Thyroid gland (tissue), 4 donors: Measurements from ENCODE around the gene PHACTR1. TPM values are rescaled to one million over a fixed set of nuclear protein-coding genes. Genes with fewer than 3 reads are reported as not detected.
"Not testable (repeated sequence)": the region's sequence is repeated elsewhere in the genome, so short reads cannot be mapped to it uniquely, and the experiment has no call there.

Experiments used
- DNase-seq, 2 donors: peaks; one replicate each; pipeline ENCODE4 v3.0.0-alpha.2; 2019
- H3K27ac ChIP-seq, 3 donors: fragments of 200-600 bp; sonication (generic); 1 replicate in 2 of 3; 2 replicates in 1 of 3; pipeline ENCODE4 v1.5.1; 2016 to 2019; ENCODE audit warnings: mild to moderate bottlenecking in 1 of 3, moderate library complexity in 1 of 3
- H3K27me3 ChIP-seq: fragments of 200-600 bp; sonication (generic); one replicate; pipeline ENCODE4 v1.5.1; 2019
- H3K36me3 ChIP-seq, 2 donors: fragments of 200-600 bp; sonication (generic); one replicate each; pipeline ENCODE4 v1.5.1; 2016 to 2019
- H3K4me1 ChIP-seq, 2 donors: fragments of 200-600 bp; sonication (generic); one replicate each; pipeline ENCODE4 v1.5.1; 2017 to 2019
- H3K4me3 ChIP-seq, 3 donors: fragments of 200-600 bp; sonication (generic); replicated peaks in 1 of 3; 1 replicate in 2 of 3; 2 replicates in 1 of 3; pipeline ENCODE4 v1.5.1; 2016; ENCODE audit warnings: mild to moderate bottlenecking in 1 of 3
- H3K9me3 ChIP-seq: fragments of 200-600 bp; sonication (generic); one replicate; pipeline ENCODE4 v1.5.1; 2017
- CTCF ChIP-seq, 6 experiments: fragments of 200-600 bp in 3 of 6; fragments of 450-650 bp in 3 of 6; sonication (generic) in 3 of 6; IDR thresholded peaks; one replicate each; pipeline ENCODE4 v1.5.1; 2016 to 2019; ENCODE audit warnings: antibody characterized with exemption in 6 of 6, mild to moderate bottlenecking in 2 of 6, inconsistent platforms in 1 of 6, moderate library complexity in 1 of 6
- POLR2A ChIP-seq, 2 donors: fragments of 450-650 bp; IDR thresholded peaks; one replicate each; pipeline ENCODE4 v1.6.1; 2017; ENCODE audit warnings: antibody characterized with exemption in 2 of 2, mild to moderate bottlenecking in 2 of 2, moderate library complexity in 1 of 2
- WGBS, 2 donors: methylation state at CpG; one replicate each; pipeline ENCODE4 v1.1.5; 2017; 5-methylcytosine and 5-hydroxymethylcytosine counted together
- intact Hi-C: fragments of 100-400 bp; cut with DNase I; formaldehyde crosslinking; loops from one replicate; pipeline ENCODE4 v1.15.1; 2023
- total RNA-seq, 4 donors: library from RNA; depleted of rRNA; stranded (reverse); fragments of >200 nt; gene quantifications; one replicate each; pipeline ENCODE4 v1.2.3, GENCODE V29; 2016

The PHACTR1 gene
- total RNA-seq, 4 donors from 2014 or later: 2.9 to 8.6 (median 4.4) TPM

- intact Hi-C loops: no loop called here
- no peak for DNase-seq
- H3K36me3 ChIP-seq: no peaks in the 10 kb centered on the region
Observed at GRCh38 chr6:13242590-13242989, 526.0 kb downstream of the PHACTR1 start.

DNA sequence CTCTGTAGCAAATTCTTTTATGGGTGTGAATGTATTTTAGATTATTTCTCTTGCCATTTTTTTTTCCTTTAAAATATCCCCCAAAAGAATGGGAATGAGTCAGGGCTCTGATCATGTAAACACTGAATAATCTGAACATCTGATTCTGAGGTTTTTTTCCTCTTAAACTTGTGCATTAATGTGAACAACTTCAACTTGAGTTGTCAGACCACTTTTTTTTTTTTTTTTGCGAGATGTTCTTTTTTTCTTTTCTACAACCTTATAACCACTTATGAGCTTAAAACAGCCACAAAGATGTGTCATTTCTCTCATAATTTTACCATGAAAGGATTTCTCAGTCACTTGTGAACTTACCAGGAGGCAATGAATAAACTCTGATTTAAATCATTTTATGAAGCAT is 526.5 kb downstream of the PHACTR1 start:
- Histone ChIP-seq H3K36me3 (no peaks in the 10 kb centered on the region), H3K4me1 (no peaks in the 10 kb centered on the region), H3K9me3 (no peaks in the 10 kb centered on the region), H3K27me3 (no peaks in the 10 kb centered on the region), H3K4me3 (no peak overlapping the region), H3K27ac (no peak overlapping the region)
- no peak for TF ChIP-seq CTCF (IDR thresholded peaks at IDR 0.05)
- no peak for DNase-seq
- 60 to 85% methylated on average over 1 of the region's 1 CpG for WGBS, 2 donors
- intact Hi-C loops: no loop called here

More at GRCh38 chr6:13242590-13242989, 526.0 kb downstream of the PHACTR1 start:
- no peaks in the 10 kb centered on the region for H3K4me1 ChIP-seq
- no peak for TF ChIP-seq POLR2A (IDR thresholded peaks at IDR 0.05)
- H3K4me3 ChIP-seq: no peak overlapping the region
- H3K27ac ChIP-seq: no peak overlapping the region
- H3K27me3 ChIP-seq: no peaks in the 10 kb centered on the region
- WGBS, 2 donors: 70 to 80% methylated on average over 1 of the region's 1 CpG
- H3K9me3 ChIP-seq: no peaks in the 10 kb centered on the region

DNA sequence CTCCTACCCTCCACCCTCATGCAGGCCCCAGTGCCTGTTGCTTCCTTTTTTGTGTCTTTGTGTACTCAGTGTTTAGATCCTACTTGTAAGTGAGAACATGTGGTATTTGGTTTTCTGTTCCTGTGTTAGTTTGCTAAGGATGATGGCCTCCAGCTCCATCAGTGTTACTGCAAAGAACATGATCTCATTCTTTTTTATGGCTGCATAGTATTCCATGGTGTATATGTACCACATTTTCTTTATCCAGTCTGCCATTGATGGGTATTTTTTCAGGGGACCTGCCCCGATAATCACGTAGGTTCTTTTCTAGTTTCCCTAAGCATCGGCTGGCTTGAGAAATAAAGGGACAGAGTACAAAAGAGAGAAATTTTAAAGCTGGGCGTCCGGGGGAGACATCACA is 527.2 kb downstream of the PHACTR1 start:
- H3K36me3 ChIP-seq, H3K4me3 ChIP-seq, H3K9me3 ChIP-seq, intact Hi-C loops, H3K27ac ChIP-seq, DNase-seq, H3K4me1 ChIP-seq, H3K27me3 ChIP-seq: not testable (repeated sequence)
- WGBS, 2 donors: 96% methylated on average over 5 of the region's 5 CpGs

DNA sequence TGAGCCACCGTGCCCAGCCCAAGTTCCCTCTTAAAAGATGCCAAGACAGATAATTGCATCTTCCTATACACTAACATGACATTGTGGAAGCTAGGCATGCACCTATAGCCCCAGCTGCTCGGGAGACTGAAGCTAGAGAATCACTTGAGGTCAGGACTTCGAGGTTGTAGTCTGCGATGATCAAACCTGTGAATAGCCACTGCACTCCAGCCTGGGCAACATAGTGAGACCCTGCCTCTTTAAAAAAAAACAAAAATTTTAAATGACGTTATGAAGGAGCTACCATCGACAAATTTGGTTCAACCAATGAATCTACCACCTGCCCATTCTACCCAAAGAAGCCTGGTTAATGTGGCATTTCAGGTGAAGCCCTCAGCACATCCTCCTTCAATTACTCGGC is 531.1 kb downstream of the PHACTR1 start:
- 93 to 97% methylated on average over 7 of the region's 7 CpGs for WGBS, 2 donors
- no peaks in the 10 kb centered on the region for H3K36me3 ChIP-seq
- H3K4me1 ChIP-seq: no peaks in the 10 kb centered on the region
- H3K4me3 ChIP-seq: no peak overlapping the region
- intact Hi-C loops: no loop called here
- H3K9me3 ChIP-seq: no peaks in the 10 kb centered on the region
- no peaks in the 10 kb centered on the region for H3K27me3 ChIP-seq
- DNase-seq: no peak
- H3K27ac ChIP-seq: no peak overlapping the region
- TF ChIP-seq CTCF (IDR thresholded peaks at IDR 0.05) (no peak), POLR2A (IDR thresholded peaks at IDR 0.05) (no peak)

GRCh38 chr6:13248053-13248452 is 531.5 kb downstream of the PHACTR1 start:
- H3K36me3 ChIP-seq: no peaks in the 10 kb centered on the region
- TF ChIP-seq CTCF (IDR thresholded peaks at IDR 0.05) (no peak), POLR2A (IDR thresholded peaks at IDR 0.05) (no peak)
- H3K27ac ChIP-seq: no peak overlapping the region
- H3K4me1 ChIP-seq: no peaks in the 10 kb centered on the region
- H3K27me3 ChIP-seq: no peaks in the 10 kb centered on the region
- 69 to 75% methylated on average over 3 of the region's 3 CpGs for WGBS, 2 donors
- H3K4me3 ChIP-seq: no peak overlapping the region
- no peak for DNase-seq
- intact Hi-C loops: no loop called here
- no peaks in the 10 kb centered on the region for H3K9me3 ChIP-seq

- H3K9me3 ChIP-seq: no peaks in the 10 kb centered on the region
- whole genome bisulfite sequencing, 2 donors: 76 to 88% methylated on average over 8 of the region's 8 CpGs
- TF ChIP-seq CTCF (IDR thresholded peaks at IDR 0.05) (no peak), POLR2A (IDR thresholded peaks at IDR 0.05) (no peak)
- H3K27ac ChIP-seq: no peak overlapping the region
- H3K36me3 ChIP-seq: no peaks in the 10 kb centered on the region
- no peak overlapping the region for H3K4me3 ChIP-seq
- intact Hi-C loops: no loop called here
- no peaks in the 10 kb centered on the region for H3K4me1 ChIP-seq
- no peak for DNase-seq
- no peaks in the 10 kb centered on the region for H3K27me3 ChIP-seq
Observed at GRCh38 chr6:13248584-13248985, 532.0 kb downstream of the PHACTR1 start.
